Measurements from ENCODE around the gene ATP6V0C. TPM values are rescaled to one million over a fixed set of nuclear protein-coding genes. Genes with fewer than 3 reads are reported as not detected.

ATP6V0C gene
- total RNA-seq, 1 donor from 2014 or later, result 157 TPM

DNA sequence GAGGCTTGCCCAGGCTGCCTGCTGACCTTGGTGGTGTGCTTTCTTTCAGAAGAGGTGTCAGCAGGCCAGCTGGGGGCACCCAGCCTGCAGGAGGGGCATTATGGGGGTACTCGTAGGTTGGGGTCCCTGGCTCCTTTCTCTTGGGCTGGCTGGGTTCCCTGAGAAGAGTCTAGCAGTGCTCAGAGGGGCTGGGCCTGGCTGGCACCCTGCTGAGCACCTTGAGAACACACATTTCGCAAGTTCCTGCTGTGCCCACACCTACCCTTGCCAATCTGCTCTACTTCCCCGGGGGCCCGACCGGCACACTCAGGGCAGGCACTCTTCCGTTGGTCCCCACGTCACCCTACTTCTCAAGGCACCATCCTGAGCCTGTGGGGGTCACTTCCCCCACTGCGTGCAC, 12.4 kb downstream of the ATP6V0C start:
- Mint-ChIP-seq H3K4me1 (ENCODE audit: unreplicated experiment) (peaks cover 3% of the 10 kb centered on the region), H3K36me3 (ENCODE audit: low read depth, unreplicated experiment) (peaks cover 9% of the 10 kb centered on the region), H3K27me3 (ENCODE audit: unreplicated experiment) (peaks cover 6% of the 10 kb centered on the region), H3K27ac (ENCODE audit: unreplicated experiment) (no peak overlapping the region), H3K9me3 (ENCODE audit: unreplicated experiment) (no peaks in the 10 kb centered on the region), H3K4me3 (ENCODE audit: unreplicated experiment) (no peak overlapping the region)
- DNase-seq (ENCODE audit: low spot score), result no peak
- TF ChIP-seq, protein P1, sequence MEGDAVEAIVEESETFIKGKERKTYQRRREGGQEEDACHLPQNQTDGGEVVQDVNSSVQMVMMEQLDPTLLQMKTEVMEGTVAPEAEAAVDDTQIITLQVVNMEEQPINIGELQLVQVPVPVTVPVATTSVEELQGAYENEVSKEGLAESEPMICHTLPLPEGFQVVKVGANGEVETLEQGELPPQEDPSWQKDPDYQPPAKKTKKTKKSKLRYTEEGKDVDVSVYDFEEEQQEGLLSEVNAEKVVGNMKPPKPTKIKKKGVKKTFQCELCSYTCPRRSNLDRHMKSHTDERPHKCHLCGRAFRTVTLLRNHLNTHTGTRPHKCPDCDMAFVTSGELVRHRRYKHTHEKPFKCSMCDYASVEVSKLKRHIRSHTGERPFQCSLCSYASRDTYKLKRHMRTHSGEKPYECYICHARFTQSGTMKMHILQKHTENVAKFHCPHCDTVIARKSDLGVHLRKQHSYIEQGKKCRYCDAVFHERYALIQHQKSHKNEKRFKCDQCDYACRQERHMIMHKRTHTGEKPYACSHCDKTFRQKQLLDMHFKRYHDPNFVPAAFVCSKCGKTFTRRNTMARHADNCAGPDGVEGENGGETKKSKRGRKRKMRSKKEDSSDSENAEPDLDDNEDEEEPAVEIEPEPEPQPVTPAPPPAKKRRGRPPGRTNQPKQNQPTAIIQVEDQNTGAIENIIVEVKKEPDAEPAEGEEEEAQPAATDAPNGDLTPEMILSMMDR (IDR thresholded peaks at IDR 0.05; ENCODE audit: unreplicated experiment), result no peak

- no peak overlapping the region for H3K27ac Mint-ChIP-seq (ENCODE audit: unreplicated experiment)
- no peaks in the 10 kb centered on the region for H3K4me1 Mint-ChIP-seq (ENCODE audit: unreplicated experiment)
- H3K36me3 Mint-ChIP-seq (ENCODE audit: low read depth, unreplicated experiment), result peaks cover 9% of the 10 kb centered on the region
- no peak for DNase-seq (ENCODE audit: low spot score)
- TF ChIP-seq, protein P1 (IDR thresholded peaks at IDR 0.05; ENCODE audit: unreplicated experiment), result no peak
- H3K9me3 Mint-ChIP-seq (ENCODE audit: unreplicated experiment), result no peaks in the 10 kb centered on the region
- H3K4me3 Mint-ChIP-seq (ENCODE audit: unreplicated experiment), result no peak overlapping the region
- H3K27me3 Mint-ChIP-seq (ENCODE audit: unreplicated experiment), result peaks cover 3% of the 10 kb centered on the region
Observed at GRCh38 chr16:2527071-2527783, 13.5 kb downstream of the ATP6V0C start.

- Mint-ChIP-seq H3K4me1 (ENCODE audit: unreplicated experiment) (peaks cover under 1% of the 10 kb centered on the region), H3K27me3 (ENCODE audit: unreplicated experiment) (peaks cover 4% of the 10 kb centered on the region), H3K4me3 (ENCODE audit: unreplicated experiment) (no peak overlapping the region), H3K36me3 (ENCODE audit: low read depth, unreplicated experiment) (peaks cover 9% of the 10 kb centered on the region), H3K27ac (ENCODE audit: unreplicated experiment) (no peak overlapping the region), H3K9me3 (ENCODE audit: unreplicated experiment) (no peaks in the 10 kb centered on the region)
- DNase-seq (ENCODE audit: low spot score), result no peak
- TF ChIP-seq, protein P1 (IDR thresholded peaks at IDR 0.05; ENCODE audit: unreplicated experiment), result no peak
Observed at GRCh38 chr16:2527784-2528100, 14.0 kb downstream of the ATP6V0C start.

GRCh38 chr16:2528161-2529060, 14.7 kb downstream of the ATP6V0C start:
- no peak for DNase-seq (ENCODE audit: low spot score)
- TF ChIP-seq, protein P1 (IDR thresholded peaks at IDR 0.05; ENCODE audit: unreplicated experiment), result no peak
- H3K27me3 Mint-ChIP-seq (ENCODE audit: unreplicated experiment), result peaks cover 7% of the 10 kb centered on the region
- no peaks in the 10 kb centered on the region for H3K9me3 Mint-ChIP-seq (ENCODE audit: unreplicated experiment)
- H3K4me1 Mint-ChIP-seq (ENCODE audit: unreplicated experiment), result peaks cover 3% of the 10 kb centered on the region
- no peak overlapping the region for H3K4me3 Mint-ChIP-seq (ENCODE audit: unreplicated experiment)
- no peak overlapping the region for H3K27ac Mint-ChIP-seq (ENCODE audit: unreplicated experiment)
- H3K36me3 Mint-ChIP-seq (ENCODE audit: low read depth, unreplicated experiment), result peaks cover 9% of the 10 kb centered on the region

All from endothelial cell (in vitro differentiated cells).